Neural progenitor cell (in vitro differentiated cells): ENCODE data around the gene WDR1.

ENCODE experiments used
- CTCF ChIP-seq: fragments of 200-600 bp; sonication (generic); IDR thresholded peaks from 2 replicates; pipeline ENCODE4 v1.5.1; 2017; ENCODE audit warnings: antibody characterized with exemption, mild to moderate bottlenecking
- EZH2 ChIP-seq: fragments of 200-600 bp; sonication (generic); IDR thresholded peaks from 2 replicates; pipeline ENCODE4 v1.6.1; 2017; ENCODE audit warnings: antibody characterized with exemption, mild to moderate bottlenecking, moderate library complexity
- EZH2phosphoT487 ChIP-seq: fragments of 200-600 bp; sonication (generic); IDR thresholded peaks from 2 replicates; pipeline ENCODE4 v1.6.1; 2017; ENCODE audit warnings: antibody characterized with exemption

- TF ChIP-seq CTCF: no peak
- no peak for TF ChIP-seq EZH2phosphoT487
- no peak for TF ChIP-seq EZH2
Observed at GRCh38 chr4:10036807-10037342, 79.7 kb downstream of the WDR1 start.
